Measurements from ENCODE around the gene ST3GAL2. TPM values are rescaled to one million over a fixed set of nuclear protein-coding genes. Genes with fewer than 3 reads are reported as not detected.
"Not testable (repeated sequence)": the region's sequence is repeated elsewhere in the genome, so short reads cannot be mapped to it uniquely, and the experiment has no call there.

ST3GAL2 gene
- total RNA-seq, 4 donors from 2014 or later = 7.1 to 16.5 (median 11.1) TPM

GRCh38 chr16:70416748-70417616 lies 21.9 kb downstream of the ST3GAL2 start:
- Histone ChIP-seq H3K36me3 (no peaks in the 10 kb centered on the region), H3K27ac (no peak overlapping the region), H3K9me3 (no peaks in the 10 kb centered on the region), H3K4me1 (peaks cover 20% of the 10 kb centered on the region), H3K4me3 (no peak overlapping the region), H3K27me3 (no peaks in the 10 kb centered on the region)
- 95% methylated on average over 17 of the region's 17 CpGs for WGBS
- TF ChIP-seq POLR2AphosphoS5 (IDR thresholded peaks at IDR 0.05) = no peak
- no peak for TF ChIP-seq POLR2A (IDR thresholded peaks at IDR 0.05)
- DNase-seq (ENCODE audit: low spot score in 2 of 2) = no peak

GRCh38 chr16:70413572-70413971 lies 25.3 kb downstream of the ST3GAL2 start:
- not testable (repeated sequence) for H3K9me3 ChIP-seq; H3K27ac ChIP-seq; H3K27me3 ChIP-seq; H3K36me3 ChIP-seq; DNase-seq (ENCODE audit: low spot score in 2 of 2); H3K4me3 ChIP-seq
- H3K4me1 ChIP-seq = peaks cover 12% of the 10 kb centered on the region
- WGBS = 86% methylated on average over 5 of the region's 5 CpGs

GRCh38 chr16:70412385-70412784 lies 26.5 kb downstream of the ST3GAL2 start:
- H3K4me3 ChIP-seq = no peak overlapping the region
- H3K9me3 ChIP-seq = no peaks in the 10 kb centered on the region
- H3K4me1 ChIP-seq = peaks cover 6% of the 10 kb centered on the region
- DNase-seq (ENCODE audit: low spot score in 2 of 2) = no peak
- WGBS = 95% methylated on average over 8 of the region's 8 CpGs
- H3K27me3 ChIP-seq = no peaks in the 10 kb centered on the region
- H3K36me3 ChIP-seq = no peaks in the 10 kb centered on the region
- no peak for TF ChIP-seq POLR2A (IDR thresholded peaks at IDR 0.05)
- TF ChIP-seq POLR2AphosphoS5 (IDR thresholded peaks at IDR 0.05) = no peak
- TF ChIP-seq EP300 (IDR thresholded peaks at IDR 0.05) = no peak
- TF ChIP-seq CTCF (IDR thresholded peaks at IDR 0.05) = no peak
- no peak overlapping the region for H3K27ac ChIP-seq

GRCh38 chr16:70410734-70411133 lies 28.2 kb downstream of the ST3GAL2 start:
- Histone ChIP-seq H3K27me3 (no peaks in the 10 kb centered on the region), H3K36me3 (no peaks in the 10 kb centered on the region), H3K4me1 (peaks cover 6% of the 10 kb centered on the region), H3K9me3 (no peaks in the 10 kb centered on the region), H3K27ac (no peak overlapping the region), H3K4me3 (no peak overlapping the region)
- no peak for DNase-seq (ENCODE audit: low spot score in 2 of 2)
- TF ChIP-seq POLR2A (IDR thresholded peaks at IDR 0.05) = no peak
- TF ChIP-seq CTCF (IDR thresholded peaks at IDR 0.05) = no peak
- TF ChIP-seq EP300 (IDR thresholded peaks at IDR 0.05) = no peak
- TF ChIP-seq POLR2AphosphoS5 (IDR thresholded peaks at IDR 0.05) = no peak
- 82% methylated on average over 6 of the region's 6 CpGs for WGBS

GRCh38 chr16:70407811-70408274 lies 31.1 kb downstream of the ST3GAL2 start:
- no peak for DNase-seq (ENCODE audit: low spot score in 2 of 2)
- TF ChIP-seq CTCF (IDR thresholded peaks at IDR 0.05) (no peak), EP300 (IDR thresholded peaks at IDR 0.05) (no peak), POLR2AphosphoS5 (IDR thresholded peaks at IDR 0.05) (no peak), POLR2A (IDR thresholded peaks at IDR 0.05) (no peak)
- no peaks in the 10 kb centered on the region for H3K36me3 ChIP-seq
- no peak overlapping the region for H3K27ac ChIP-seq
- H3K4me1 ChIP-seq = peaks cover 3% of the 10 kb centered on the region
- no peaks in the 10 kb centered on the region for H3K27me3 ChIP-seq
- WGBS = 69% methylated on average over 10 of the region's 10 CpGs
- H3K9me3 ChIP-seq = no peaks in the 10 kb centered on the region
- no peak overlapping the region for H3K4me3 ChIP-seq

- not testable (repeated sequence) for H3K4me3 ChIP-seq; H3K27me3 ChIP-seq; DNase-seq (ENCODE audit: low spot score in 2 of 2); H3K27ac ChIP-seq; H3K36me3 ChIP-seq; H3K4me1 ChIP-seq; H3K9me3 ChIP-seq
- 80% methylated on average over 5 of the region's 5 CpGs for WGBS
These were observed 32.8 kb downstream of the ST3GAL2 start for GRCh38 chr16:70406104-70406503.

All from suprapubic skin (tissue), 4 donors.